ENCODE measurements around the gene SLC25A2.

SLC25A2 gene

DNA sequence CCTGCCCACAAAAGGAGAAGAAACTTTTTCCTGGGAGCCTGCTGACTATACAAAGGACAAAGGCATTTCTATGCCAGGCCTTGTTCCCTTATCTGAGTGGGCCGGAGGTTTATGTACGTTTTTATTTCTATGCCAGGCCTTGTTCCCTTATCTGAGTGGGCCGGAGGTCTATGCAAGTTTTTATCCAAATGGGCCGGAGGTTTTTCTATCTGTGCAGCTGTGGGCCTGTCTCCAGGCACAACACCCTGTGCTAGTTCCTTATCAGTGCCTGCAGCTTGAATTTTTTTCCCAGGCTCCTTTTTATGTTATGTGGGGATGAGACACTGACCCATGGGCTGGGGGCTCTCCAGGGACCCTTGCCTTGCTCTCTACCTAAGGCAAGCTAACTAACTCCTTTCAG, 5.5 kb downstream of the SLC25A2 start:
- H3K36me3 ChIP-seq (ENCODE audit: low read length) = no peaks in the 10 kb centered on the region
- no peaks in the 10 kb centered on the region for H3F3A ChIP-seq (ENCODE audit: insufficient read depth)
- TF ChIP-seq EZH2phosphoT487 (conservative IDR thresholded peaks at IDR 0.05; ENCODE audit: low read length) = no peak
- TF ChIP-seq, protein P1, sequence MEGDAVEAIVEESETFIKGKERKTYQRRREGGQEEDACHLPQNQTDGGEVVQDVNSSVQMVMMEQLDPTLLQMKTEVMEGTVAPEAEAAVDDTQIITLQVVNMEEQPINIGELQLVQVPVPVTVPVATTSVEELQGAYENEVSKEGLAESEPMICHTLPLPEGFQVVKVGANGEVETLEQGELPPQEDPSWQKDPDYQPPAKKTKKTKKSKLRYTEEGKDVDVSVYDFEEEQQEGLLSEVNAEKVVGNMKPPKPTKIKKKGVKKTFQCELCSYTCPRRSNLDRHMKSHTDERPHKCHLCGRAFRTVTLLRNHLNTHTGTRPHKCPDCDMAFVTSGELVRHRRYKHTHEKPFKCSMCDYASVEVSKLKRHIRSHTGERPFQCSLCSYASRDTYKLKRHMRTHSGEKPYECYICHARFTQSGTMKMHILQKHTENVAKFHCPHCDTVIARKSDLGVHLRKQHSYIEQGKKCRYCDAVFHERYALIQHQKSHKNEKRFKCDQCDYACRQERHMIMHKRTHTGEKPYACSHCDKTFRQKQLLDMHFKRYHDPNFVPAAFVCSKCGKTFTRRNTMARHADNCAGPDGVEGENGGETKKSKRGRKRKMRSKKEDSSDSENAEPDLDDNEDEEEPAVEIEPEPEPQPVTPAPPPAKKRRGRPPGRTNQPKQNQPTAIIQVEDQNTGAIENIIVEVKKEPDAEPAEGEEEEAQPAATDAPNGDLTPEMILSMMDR (IDR thresholded peaks at IDR 0.05; ENCODE audit: insufficient read depth, low read length, poor library complexity, severe bottlenecking) = no peak
- no peak overlapping the region for H3K4me2 ChIP-seq (ENCODE audit: low read depth, low read length, poor library complexity, severe bottlenecking)
- no peaks in the 10 kb centered on the region for H3K9me3 ChIP-seq (ENCODE audit: insufficient read depth, low read length)
- no peak overlapping the region for H3K27ac ChIP-seq (ENCODE audit: low read depth, low read length)
- H3K9ac ChIP-seq (ENCODE audit: low read length) = no peak overlapping the region
- H4K20me1 ChIP-seq (ENCODE audit: low read depth, low read length) = no peaks in the 10 kb centered on the region
- no peak overlapping the region for H3K4me3 ChIP-seq (ENCODE audit: insufficient read depth, low read length, poor library complexity, severe bottlenecking)
- H2AFZ ChIP-seq (ENCODE audit: low read depth, low read length, severe bottlenecking) = no peak overlapping the region
- H3K79me2 ChIP-seq (ENCODE audit: insufficient read depth, low read length) = no peaks in the 10 kb centered on the region
- H3K9me2 ChIP-seq (replicated peaks; ENCODE audit: insufficient read depth, low read length) = no peaks in the 10 kb centered on the region
- no peaks in the 10 kb centered on the region for H3K27me3 ChIP-seq (ENCODE audit: low read length)

- Histone ChIP-seq H2AFZ (ENCODE audit: low read depth, low read length, severe bottlenecking) (no peak overlapping the region), H3K27ac (ENCODE audit: low read depth, low read length) (no peak overlapping the region), H3K27me3 (ENCODE audit: low read length) (no peaks in the 10 kb centered on the region), H3K9ac (ENCODE audit: low read length) (no peak overlapping the region), H3K79me2 (ENCODE audit: insufficient read depth, low read length) (no peaks in the 10 kb centered on the region), H3K4me3 (ENCODE audit: insufficient read depth, low read length, poor library complexity, severe bottlenecking) (no peak overlapping the region), H3F3A (ENCODE audit: insufficient read depth) (no peaks in the 10 kb centered on the region), H3K9me2 (replicated peaks; ENCODE audit: insufficient read depth, low read length) (no peaks in the 10 kb centered on the region), H3K36me3 (ENCODE audit: low read length) (no peaks in the 10 kb centered on the region), H3K4me2 (ENCODE audit: low read depth, low read length, poor library complexity, severe bottlenecking) (no peak overlapping the region), H4K20me1 (ENCODE audit: low read depth, low read length) (no peaks in the 10 kb centered on the region), H3K9me3 (ENCODE audit: insufficient read depth, low read length) (peaks cover 8% of the 10 kb centered on the region; the same call in 1 of the 2 replicates)
- TF ChIP-seq, protein P1 (IDR thresholded peaks at IDR 0.05; ENCODE audit: insufficient read depth, low read length, poor library complexity, severe bottlenecking) = peak; percentile 23
- no peak for TF ChIP-seq EZH2phosphoT487 (conservative IDR thresholded peaks at IDR 0.05; ENCODE audit: low read length)
Measured at GRCh38 chr5:141272906-141273305, 30.9 kb downstream of the SLC25A2 start.

- Histone ChIP-seq H2AFZ (ENCODE audit: low read depth, low read length, severe bottlenecking) (no peak overlapping the region), H3K79me2 (ENCODE audit: insufficient read depth, low read length) (no peaks in the 10 kb centered on the region), H3F3A (ENCODE audit: insufficient read depth) (no peaks in the 10 kb centered on the region), H4K20me1 (ENCODE audit: low read depth, low read length) (no peaks in the 10 kb centered on the region), H3K4me3 (ENCODE audit: insufficient read depth, low read length, poor library complexity, severe bottlenecking) (no peak overlapping the region), H3K27ac (ENCODE audit: low read depth, low read length) (no peak overlapping the region), H3K9me3 (ENCODE audit: insufficient read depth, low read length) (peaks cover 33% of the 10 kb centered on the region), H3K9ac (ENCODE audit: low read length) (no peak overlapping the region), H3K4me2 (ENCODE audit: low read depth, low read length, poor library complexity, severe bottlenecking) (no peak overlapping the region), H3K36me3 (ENCODE audit: low read length) (no peaks in the 10 kb centered on the region; the same call in 1 of the 2 replicates), H3K27me3 (ENCODE audit: low read length) (no peaks in the 10 kb centered on the region), H3K9me2 (replicated peaks; ENCODE audit: insufficient read depth, low read length) (no peaks in the 10 kb centered on the region)
- no peak for TF ChIP-seq EZH2phosphoT487 (conservative IDR thresholded peaks at IDR 0.05; ENCODE audit: low read length)
- TF ChIP-seq, protein P1 (IDR thresholded peaks at IDR 0.05; ENCODE audit: insufficient read depth, low read length, poor library complexity, severe bottlenecking) = no peak
Measured at GRCh38 chr5:141269195-141269594, 34.7 kb downstream of the SLC25A2 start.

- Histone ChIP-seq H3K4me3 (ENCODE audit: insufficient read depth, low read length, poor library complexity, severe bottlenecking) (no peak overlapping the region), H3K9me2 (replicated peaks; ENCODE audit: insufficient read depth, low read length) (no peaks in the 10 kb centered on the region), H3F3A (ENCODE audit: insufficient read depth) (no peaks in the 10 kb centered on the region), H2AFZ (ENCODE audit: low read depth, low read length, severe bottlenecking) (no peak overlapping the region), H3K27me3 (ENCODE audit: low read length) (no peaks in the 10 kb centered on the region), H3K9ac (ENCODE audit: low read length) (no peak overlapping the region), H3K27ac (ENCODE audit: low read depth, low read length) (no peak overlapping the region), H3K4me2 (ENCODE audit: low read depth, low read length, poor library complexity, severe bottlenecking) (no peak overlapping the region), H3K79me2 (ENCODE audit: insufficient read depth, low read length) (no peaks in the 10 kb centered on the region), H3K36me3 (ENCODE audit: low read length) (no peaks in the 10 kb centered on the region), H4K20me1 (ENCODE audit: low read depth, low read length) (no peaks in the 10 kb centered on the region), H3K9me3 (ENCODE audit: insufficient read depth, low read length) (peaks cover 54% of the 10 kb centered on the region)
- no peak for TF ChIP-seq EZH2phosphoT487 (conservative IDR thresholded peaks at IDR 0.05; ENCODE audit: low read length)
- TF ChIP-seq, protein P1 (IDR thresholded peaks at IDR 0.05; ENCODE audit: insufficient read depth, low read length, poor library complexity, severe bottlenecking) = no peak
Measured at GRCh38 chr5:141261238-141261546, 42.7 kb downstream of the SLC25A2 start.

All from SU-DHL-6 (cell line).